HG03378 (cell line): ENCODE measurements around the gene CLDN18.

Experiments used
- ATAC-seq: cut with Tn5 transposase; IDR thresholded peaks from one replicate; pipeline ENCODE4 v1.9.1; 2021; ENCODE audit warnings: mild to moderate bottlenecking, moderate library complexity; ENCODE audit not compliant: unreplicated experiment

The CLDN18 gene

GRCh38 chr3:138023754-138024153 lies 13.8 kb downstream of the CLDN18 start:
- no peak for ATAC-seq

GRCh38 chr3:138025553-138025952 lies 15.6 kb downstream of the CLDN18 start:
- ATAC-seq, result no peak

- ATAC-seq, result no peak
Measured at GRCh38 chr3:138027821-138028220, 17.9 kb downstream of the CLDN18 start.

- ATAC-seq, result no peak
Measured at GRCh38 chr3:138030734-138031280, 20.8 kb downstream of the CLDN18 start.

GRCh38 chr3:138031536-138031935 lies 21.6 kb downstream of the CLDN18 start:
- ATAC-seq, result no peak

GRCh38 chr3:138032567-138032966 lies 22.6 kb downstream of the CLDN18 start:
- peak; percentile 40 for ATAC-seq

- no peak for ATAC-seq
Measured at GRCh38 chr3:138033202-138033691, 23.3 kb downstream of the CLDN18 start.

- no peak for ATAC-seq
Measured at GRCh38 chr3:138034918-138035317, 25.0 kb downstream of the CLDN18 start.

- peak; percentile 39 for ATAC-seq
Measured at GRCh38 chr3:138036572-138036971, 26.6 kb downstream of the CLDN18 start.

GRCh38 chr3:138038725-138039462 lies 28.9 kb downstream of the CLDN18 start:
- no peak for ATAC-seq

- no peak for ATAC-seq
Measured at GRCh38 chr3:138042043-138042442, 32.1 kb downstream of the CLDN18 start.

GRCh38 chr3:138043266-138044029 lies 33.5 kb downstream of the CLDN18 start:
- ATAC-seq, result no peak

- no peak for ATAC-seq
Measured at GRCh38 chr3:138046085-138046484, 36.1 kb downstream of the CLDN18 start.

GRCh38 chr3:138046955-138047354 lies 37.0 kb downstream of the CLDN18 start:
- peak; percentile 58 for ATAC-seq

GRCh38 chr3:138047596-138048158 lies 37.7 kb downstream of the CLDN18 start:
- no peak for ATAC-seq

- ATAC-seq, result no peak
Measured at GRCh38 chr3:138049157-138049919, 39.4 kb downstream of the CLDN18 start.

GRCh38 chr3:138051947-138052802 lies 42.2 kb downstream of the CLDN18 start:
- ATAC-seq, result no peak

- ATAC-seq, result no peak
Measured at GRCh38 chr3:138054057-138054456, 44.1 kb downstream of the CLDN18 start.

GRCh38 chr3:138057384-138057783 lies 47.4 kb downstream of the CLDN18 start:
- no peak for ATAC-seq

- ATAC-seq, result no peak
Measured at GRCh38 chr3:138059261-138059660, 49.3 kb downstream of the CLDN18 start.
